SK-N-SH (cell line): ENCODE results near the gene FYN. TPM values are rescaled to one million over a fixed set of nuclear protein-coding genes. Genes with fewer than 3 reads are reported as not detected.

Source experiments
- CTCF ChIA-PET: fragments of 300-600, 350-600 bp; formaldehyde crosslinking; extraction: SDS; loops from one replicate; lab custom pipeline; 2021; lab: Yijun Ruan, JAX
- POLR2A ChIA-PET: fragments of 350-600 bp; sonication (Branson Sonifier 250); formaldehyde crosslinking; extraction: SDS; loops from one replicate; lab custom pipeline; 2020; ENCODE audit warnings: antibody characterized with exemption, inconsistent platforms; lab: Yijun Ruan, JAX
- DNase-seq: peaks from one replicate; pipeline ENCODE4 v3.0.0; 2012
- H2AFZ ChIP-seq: fragments of 200-600 bp; sonication (generic); 2 replicates; pipeline ENCODE4 v1.8.1; 2016; ENCODE audit warnings: antibody characterized with exemption, mild to moderate bottlenecking, low read depth
- H3F3A ChIP-seq: fragments of 200-600 bp; sonication (generic); replicated peaks from 2 replicates; pipeline ENCODE3; 2016; ENCODE audit warnings: antibody characterized with exemption, mild to moderate bottlenecking; ENCODE audit not compliant: insufficient read depth
- H3K27ac ChIP-seq, 2 experiments: fragments of 200-500 bp in 1 of 2; fragments of 200-600 bp in 1 of 2; sonication (Bioruptor generic) in 1 of 2; sonication (generic), shearing (Covaris generic) in 1 of 2; 2 replicates each; pipeline versions ENCODE4 v1.5.1 to v1.6.1; 2014 to 2016; ENCODE audit warnings: low read depth in 2 of 2, inconsistent platforms in 1 of 2, low read length in 1 of 2, mild to moderate bottlenecking in 1 of 2, mixed read lengths in 1 of 2
- H3K27me3 ChIP-seq: fragments of 200-600 bp; sonication (generic), shearing (Covaris generic); 2 replicates; pipeline ENCODE4 v1.6.1; 2016; ENCODE audit warnings: mixed run types; ENCODE audit not compliant: insufficient read depth
- H3K36me3 ChIP-seq, 2 experiments: fragments of 200-500 bp in 1 of 2; fragments of 200-600 bp in 1 of 2; sonication (Bioruptor generic) in 1 of 2; sonication (generic) in 1 of 2; replicated peaks in 1 of 2; 2 replicates each; pipeline versions ENCODE3 to v1.5.1; 2014 to 2016; ENCODE audit warnings: low read length in 1 of 2, mild to moderate bottlenecking in 1 of 2; ENCODE audit not compliant: insufficient read depth in 2 of 2, control insufficient read depth in 1 of 2
- H3K4me1 ChIP-seq, 2 experiments: fragments of 200-500 bp in 1 of 2; fragments of 200-600 bp in 1 of 2; sonication (Bioruptor generic) in 1 of 2; sonication (generic), shearing (Covaris generic) in 1 of 2; 2 replicates each; pipeline versions ENCODE4 v1.5.1 to v1.6.1; 2014 to 2016; ENCODE audit warnings: low read depth in 1 of 2, low read length in 1 of 2, mixed run types in 1 of 2; ENCODE audit not compliant: insufficient read depth in 2 of 2, control insufficient read depth in 1 of 2
- H3K4me2 ChIP-seq: fragments of 200-600 bp; sonication (generic), shearing (Covaris generic); 2 replicates; pipeline ENCODE4 v1.6.1; 2017; ENCODE audit warnings: mixed run types
- H3K4me3 ChIP-seq, 2 experiments: fragments of 200-500 bp in 1 of 2; fragments of 200-600 bp in 1 of 2; sonication (Bioruptor generic) in 1 of 2; sonication (generic), shearing (Covaris generic) in 1 of 2; 2 replicates each; pipeline versions ENCODE4 v1.5.1 to v1.8.1; 2014 to 2016; ENCODE audit warnings: low read depth in 2 of 2, inconsistent platforms in 1 of 2, low read length in 1 of 2, mild to moderate bottlenecking in 1 of 2, mixed read lengths in 1 of 2, moderate library complexity in 1 of 2
- H3K79me2 ChIP-seq: fragments of 200-600 bp; sonication (generic); 2 replicates; pipeline ENCODE4 v1.8.1; 2017; ENCODE audit warnings: mild to moderate bottlenecking; ENCODE audit not compliant: insufficient read depth
- H3K9ac ChIP-seq: fragments of 200-600 bp; sonication (generic); 2 replicates; pipeline ENCODE4 v1.6.1; 2017; ENCODE audit warnings: mixed run types
- H3K9me2 ChIP-seq: fragments of 200-600 bp; sonication (generic); 2 replicates; pipeline ENCODE4 v1.6.1; 2017; ENCODE audit warnings: mixed run types
- H3K9me3 ChIP-seq: fragments of 200-600 bp; sonication (generic); 2 replicates; pipeline ENCODE4 v1.6.1; 2017; ENCODE audit warnings: mixed run types, mild to moderate bottlenecking, moderate library complexity
- H4K20me1 ChIP-seq: fragments of 200-600 bp; sonication (generic); 2 replicates; pipeline ENCODE4 v1.6.1; 2017; ENCODE audit warnings: mild to moderate bottlenecking, mixed run types; ENCODE audit not compliant: insufficient read depth
- ELF1 ChIP-seq: IDR thresholded peaks from 2 replicates; pipeline ENCODE4 v1.4.0; 2012
- EP300 ChIP-seq, 2 experiments: IDR thresholded peaks; 2 replicates each; pipeline versions ENCODE4 v1.4.0 to v1.6.1; 2012; ENCODE audit warnings: borderline replicate concordance in 1 of 2, low read depth in 1 of 2, low read length in 1 of 2
- FOSL2 ChIP-seq: IDR thresholded peaks from 2 replicates; pipeline ENCODE4 v1.4.0; 2012; ENCODE audit warnings: low read depth, mild to moderate bottlenecking, moderate library complexity, borderline replicate concordance
- GABPA ChIP-seq: IDR thresholded peaks from 2 replicates; pipeline ENCODE4 v1.4.0; 2012; ENCODE audit warnings: low read depth, mild to moderate bottlenecking
- RFX5 ChIP-seq: IDR thresholded peaks from 2 replicates; pipeline ENCODE4 v1.6.1; 2012; ENCODE audit warnings: mild to moderate bottlenecking, improper control_type of control experiment, low read length
- RXRA ChIP-seq: IDR thresholded peaks from 2 replicates; pipeline ENCODE4 v1.4.0; 2012; ENCODE audit warnings: low read depth, mild to moderate bottlenecking, borderline replicate concordance
- WGBS: methylation state at CpG from one replicate; pipeline ENCODE4 v1.1.6; 2017; ENCODE audit warnings: low lambda C conversion rate; 5-methylcytosine and 5-hydroxymethylcytosine counted together
- polyA plus RNA-seq, 3 experiments: library from polyadenylated mRNA; depleted of rRNA; stranded (reverse); fragments of >200 nt; gene quantifications; 2 replicates each; pipeline ENCODE4 v1.2.3, GENCODE V29; 2012
- TF ChIP-seq, protein P1 (sequence below): fragments of 150-350 bp; IDR thresholded peaks from 2 replicates; pipeline ENCODE4 v1.6.1; 2016; ENCODE audit warnings: mild to moderate bottlenecking, low read depth, low read length
- TF ChIP-seq, protein P2 (sequence below): IDR thresholded peaks from 2 replicates; pipeline ENCODE4 v1.4.0; 2012; ENCODE audit warnings: low read depth
- TF ChIP-seq, protein P3 (sequence below): fragments of 150-350 bp; IDR thresholded peaks from 2 replicates; pipeline ENCODE4 v1.6.1; 2017; ENCODE audit warnings: antibody characterized with exemption, low read length, low read depth, borderline replicate concordance
- TF ChIP-seq, protein P4 (sequence below): IDR thresholded peaks from 2 replicates; pipeline ENCODE4; 2012

Gene FYN
- polyA plus RNA-seq, 1 of the 3 experiments (the other 2 are of a cell fraction): 31.0 TPM

DNA sequence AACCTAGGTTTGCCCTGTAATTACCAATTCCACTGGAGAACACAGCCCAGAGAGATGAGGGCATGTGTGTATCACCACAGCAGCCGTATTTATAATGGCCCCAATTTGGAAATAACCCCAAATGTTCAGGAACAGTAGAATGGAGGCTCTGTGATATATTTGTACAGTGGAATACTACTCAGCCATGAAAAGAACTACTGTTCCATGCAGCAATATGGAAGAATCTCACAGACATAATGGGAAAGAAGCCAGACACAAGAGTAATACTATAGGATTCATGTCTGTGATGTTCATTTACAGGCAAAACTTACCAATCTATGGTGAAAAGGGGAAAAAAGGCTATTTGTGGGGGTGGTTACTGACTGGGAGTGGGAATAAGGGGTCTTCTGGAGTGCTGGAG is 183.8 kb downstream of the FYN start:
- ChIA-PET POLR2A (no interaction called here), CTCF (interaction anchor here (3.5 kb wide), 1 partner anchor 354 kb away, joined by 14 read pairs; no protein-coding TSS in a partner anchor)
- Histone ChIP-seq H3K4me1 (peaks cover 0 to 52% of the 10 kb centered on the region in 2 experiments; a peak in 2 of 4 replicates), H3K4me2 (no peak overlapping the region), H3K9ac (no peak overlapping the region), H3K79me2 (no peaks in the 10 kb centered on the region), H3K27ac (no peak overlapping the region), H3F3A (no peaks in the 10 kb centered on the region), H3K9me2 (no peaks in the 10 kb centered on the region), H3K4me3 (no peak overlapping the region), H4K20me1 (no peaks in the 10 kb centered on the region), H3K36me3 (peaks cover 18 to 31% of the 10 kb centered on the region in 2 experiments), H3K27me3 (no peaks in the 10 kb centered on the region), H3K9me3 (no peaks in the 10 kb centered on the region), H2AFZ (no peak overlapping the region)
- TF ChIP-seq, protein P1, sequence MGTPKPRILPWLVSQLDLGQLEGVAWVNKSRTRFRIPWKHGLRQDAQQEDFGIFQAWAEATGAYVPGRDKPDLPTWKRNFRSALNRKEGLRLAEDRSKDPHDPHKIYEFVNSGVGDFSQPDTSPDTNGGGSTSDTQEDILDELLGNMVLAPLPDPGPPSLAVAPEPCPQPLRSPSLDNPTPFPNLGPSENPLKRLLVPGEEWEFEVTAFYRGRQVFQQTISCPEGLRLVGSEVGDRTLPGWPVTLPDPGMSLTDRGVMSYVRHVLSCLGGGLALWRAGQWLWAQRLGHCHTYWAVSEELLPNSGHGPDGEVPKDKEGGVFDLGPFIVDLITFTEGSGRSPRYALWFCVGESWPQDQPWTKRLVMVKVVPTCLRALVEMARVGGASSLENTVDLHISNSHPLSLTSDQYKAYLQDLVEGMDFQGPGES: no peak
- no peak for TF ChIP-seq ELF1
- TF ChIP-seq, protein P2, sequence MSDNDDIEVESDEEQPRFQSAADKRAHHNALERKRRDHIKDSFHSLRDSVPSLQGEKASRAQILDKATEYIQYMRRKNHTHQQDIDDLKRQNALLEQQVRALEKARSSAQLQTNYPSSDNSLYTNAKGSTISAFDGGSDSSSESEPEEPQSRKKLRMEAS: no peak
- TF ChIP-seq FOSL2: no peak
- TF ChIP-seq, protein P3, sequence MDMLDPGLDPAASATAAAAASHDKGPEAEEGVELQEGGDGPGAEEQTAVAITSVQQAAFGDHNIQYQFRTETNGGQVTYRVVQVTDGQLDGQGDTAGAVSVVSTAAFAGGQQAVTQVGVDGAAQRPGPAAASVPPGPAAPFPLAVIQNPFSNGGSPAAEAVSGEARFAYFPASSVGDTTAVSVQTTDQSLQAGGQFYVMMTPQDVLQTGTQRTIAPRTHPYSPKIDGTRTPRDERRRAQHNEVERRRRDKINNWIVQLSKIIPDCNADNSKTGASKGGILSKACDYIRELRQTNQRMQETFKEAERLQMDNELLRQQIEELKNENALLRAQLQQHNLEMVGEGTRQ: no peak
- no peak for TF ChIP-seq RFX5
- TF ChIP-seq, protein P4, sequence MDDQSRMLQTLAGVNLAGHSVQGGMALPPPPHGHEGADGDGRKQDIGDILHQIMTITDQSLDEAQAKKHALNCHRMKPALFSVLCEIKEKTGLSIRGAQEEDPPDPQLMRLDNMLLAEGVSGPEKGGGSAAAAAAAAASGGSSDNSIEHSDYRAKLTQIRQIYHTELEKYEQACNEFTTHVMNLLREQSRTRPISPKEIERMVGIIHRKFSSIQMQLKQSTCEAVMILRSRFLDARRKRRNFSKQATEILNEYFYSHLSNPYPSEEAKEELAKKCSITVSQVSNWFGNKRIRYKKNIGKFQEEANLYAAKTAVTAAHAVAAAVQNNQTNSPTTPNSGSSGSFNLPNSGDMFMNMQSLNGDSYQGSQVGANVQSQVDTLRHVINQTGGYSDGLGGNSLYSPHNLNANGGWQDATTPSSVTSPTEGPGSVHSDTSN: no peak
- TF ChIP-seq RXRA: no peak
- no peak for DNase-seq
- 86% methylated on average over 1 of the region's 1 CpG for WGBS

DNA sequence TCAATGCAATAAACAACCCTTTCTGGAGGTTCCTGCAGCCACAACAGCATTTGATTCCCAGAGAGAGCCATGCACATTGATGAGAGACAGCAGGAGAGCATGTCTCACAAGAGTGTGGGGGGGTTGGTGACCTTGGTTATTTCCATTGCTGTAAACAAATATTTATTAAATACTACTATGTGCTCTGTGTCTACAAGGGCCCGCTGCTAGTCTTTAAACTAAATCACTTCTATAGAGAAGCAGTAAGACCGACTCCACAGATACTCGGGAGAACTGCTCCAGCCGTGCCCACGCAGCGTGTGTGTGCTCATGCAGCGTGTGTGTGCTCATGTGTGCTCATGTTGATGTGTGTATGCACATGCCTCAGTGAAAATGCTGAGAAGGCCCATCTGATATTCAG is 184.9 kb downstream of the FYN start:
- Histone ChIP-seq H3K9ac (no peak overlapping the region), H3K4me1 (peaks cover 0 to 47% of the 10 kb centered on the region in 2 experiments; a peak in 2 of 4 replicates), H3K27ac (no peak overlapping the region), H3K9me3 (no peaks in the 10 kb centered on the region), H3K9me2 (no peaks in the 10 kb centered on the region), H3F3A (no peaks in the 10 kb centered on the region), H3K4me2 (no peak overlapping the region), H3K27me3 (no peaks in the 10 kb centered on the region), H3K4me3 (no peak overlapping the region), H3K79me2 (no peaks in the 10 kb centered on the region), H3K36me3 (peaks cover 12 to 20% of the 10 kb centered on the region in 2 experiments), H2AFZ (no peak overlapping the region), H4K20me1 (no peaks in the 10 kb centered on the region)
- CTCF ChIA-PET: interaction anchor here (0.8 to 3.5 kb wide), 3 partner anchors 355 to 429 kb away, joined by 3 to 14 read pairs (median 4); a partner anchor contains a TSS
- 93% methylated on average over 7 of the region's 7 CpGs for WGBS
- POLR2A ChIA-PET: no interaction called here
- TF ChIP-seq GABPA (no peak), EP300 (IDR thresholded peaks at IDR 0.05; ENCODE audit: borderline replicate concordance in 1 of 2, low read depth in 1 of 2, low read length in 1 of 2) (no peak)
- no peak for DNase-seq
